Fibroblast of lung (primary cell): Measurements from ENCODE around the gene SLC27A4.

Experiments used
- EZH2 ChIP-seq: IDR thresholded peaks from 2 replicates; pipeline ENCODE4 v1.5.1; 2012; ENCODE audit warnings: low read length, control low read depth, mild to moderate bottlenecking; ENCODE audit errors: missing control alignments
- TF ChIP-seq, protein P1 (sequence below), 2 donors: IDR thresholded peaks in 1 of 2; conservative IDR thresholded peaks in 1 of 2; 1 replicate in 1 of 2; 2 replicates in 1 of 2; pipeline ENCODE4 v1.5.1; 2011 to 2012; ENCODE audit warnings: low read length in 2 of 2, control low read depth in 1 of 2, inconsistent platforms in 1 of 2, low read depth in 1 of 2, mild to moderate bottlenecking in 1 of 2

DNA sequence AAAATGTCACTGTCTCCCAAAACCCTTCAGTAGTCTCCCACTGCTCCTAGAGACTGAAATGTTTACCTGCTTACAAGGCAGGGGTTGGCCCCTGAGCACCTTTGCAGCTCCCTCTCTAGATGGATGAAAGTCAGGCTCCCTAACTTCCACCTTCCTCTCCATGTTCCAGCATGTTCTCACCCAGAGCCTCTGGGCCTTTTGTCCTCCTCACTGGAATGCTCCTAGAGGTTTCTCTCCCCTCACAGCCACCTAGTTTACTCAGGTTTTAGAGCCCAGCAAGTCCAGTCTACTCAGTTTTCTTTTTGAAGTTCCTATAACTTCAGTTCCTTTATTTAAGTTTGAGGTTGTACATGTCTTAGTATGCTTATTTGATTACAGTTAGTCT, 30.0 kb downstream of the SLC27A4 start:
- TF ChIP-seq, protein P1, sequence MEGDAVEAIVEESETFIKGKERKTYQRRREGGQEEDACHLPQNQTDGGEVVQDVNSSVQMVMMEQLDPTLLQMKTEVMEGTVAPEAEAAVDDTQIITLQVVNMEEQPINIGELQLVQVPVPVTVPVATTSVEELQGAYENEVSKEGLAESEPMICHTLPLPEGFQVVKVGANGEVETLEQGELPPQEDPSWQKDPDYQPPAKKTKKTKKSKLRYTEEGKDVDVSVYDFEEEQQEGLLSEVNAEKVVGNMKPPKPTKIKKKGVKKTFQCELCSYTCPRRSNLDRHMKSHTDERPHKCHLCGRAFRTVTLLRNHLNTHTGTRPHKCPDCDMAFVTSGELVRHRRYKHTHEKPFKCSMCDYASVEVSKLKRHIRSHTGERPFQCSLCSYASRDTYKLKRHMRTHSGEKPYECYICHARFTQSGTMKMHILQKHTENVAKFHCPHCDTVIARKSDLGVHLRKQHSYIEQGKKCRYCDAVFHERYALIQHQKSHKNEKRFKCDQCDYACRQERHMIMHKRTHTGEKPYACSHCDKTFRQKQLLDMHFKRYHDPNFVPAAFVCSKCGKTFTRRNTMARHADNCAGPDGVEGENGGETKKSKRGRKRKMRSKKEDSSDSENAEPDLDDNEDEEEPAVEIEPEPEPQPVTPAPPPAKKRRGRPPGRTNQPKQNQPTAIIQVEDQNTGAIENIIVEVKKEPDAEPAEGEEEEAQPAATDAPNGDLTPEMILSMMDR (conservative IDR thresholded peaks at IDR 0.05 in 1 of 2, IDR thresholded peaks at IDR 0.05 in 1 of 2; ENCODE audit: low read depth in 1 of 2, low read length in 2 of 2), result no peak
- no peak for TF ChIP-seq EZH2
